A172 (cell line): ENCODE data around the gene HCN3. TPM values are rescaled to one million over a fixed set of nuclear protein-coding genes. Genes with fewer than 3 reads are reported as not detected.
"Not testable (repeated sequence)": the region's sequence is repeated elsewhere in the genome, so short reads cannot be mapped to it uniquely, and the experiment has no call there.

Experiments
- DNase-seq: peaks from one replicate; pipeline ENCODE4 v3.0.0-alpha.2; 2015; ENCODE audit warnings: low spot score
- total RNA-seq: library from RNA; depleted of rRNA; stranded (reverse); fragments of >200 nt; shearing (Covaris generic); gene quantifications from 2 replicates; pipeline ENCODE4 v1.2.3, GENCODE V29; 2014; rRNA removed

The HCN3 gene
- 0.98 and 1.0 TPM in 2 replicates for total RNA-seq

- DNase-seq = peak; percentile 95
Observed at GRCh38 chr1:155277070-155277901, at the start of gene HCN3. HCN3 (plus strand) TSS chr1:155277463; CDS start chr1:155277591, 128 bp downstream.

- no peak for DNase-seq
Observed at GRCh38 chr1:155228096-155228427, 49.2 kb upstream of the HCN3 start.

- not testable (repeated sequence) for DNase-seq
Observed at GRCh38 chr1:155231302-155231701, 46.0 kb upstream of the HCN3 start.

- not testable (repeated sequence) for DNase-seq
Observed at GRCh38 chr1:155232001-155232978, 45.0 kb upstream of the HCN3 start.

GRCh38 chr1:155233502-155233901, 43.8 kb upstream of the HCN3 start:
- DNase-seq = not testable (repeated sequence)

GRCh38 chr1:155235375-155235774, 41.9 kb upstream of the HCN3 start:
- DNase-seq = not testable (repeated sequence)

- no peak for DNase-seq
Observed at GRCh38 chr1:155236451-155236850, 40.8 kb upstream of the HCN3 start.

GRCh38 chr1:155241069-155241679, 36.1 kb upstream of the HCN3 start:
- peak; percentile 92 for DNase-seq

GRCh38 chr1:155241841-155242264, 35.4 kb upstream of the HCN3 start:
- DNase-seq = no peak

- no peak for DNase-seq
Observed at GRCh38 chr1:155242805-155243358, 34.4 kb upstream of the HCN3 start.

GRCh38 chr1:155244368-155245162, 32.7 kb upstream of the HCN3 start:
- DNase-seq = peak; percentile 100

- no peak for DNase-seq
Observed at GRCh38 chr1:155245163-155245524, 32.1 kb upstream of the HCN3 start.

- DNase-seq = not testable (repeated sequence)
Observed at GRCh38 chr1:155246796-155247195, 30.5 kb upstream of the HCN3 start.

GRCh38 chr1:155247667-155248553, 29.4 kb upstream of the HCN3 start:
- no peak for DNase-seq

- no peak for DNase-seq
Observed at GRCh38 chr1:155250246-155250632, 27.0 kb upstream of the HCN3 start.

- DNase-seq = peak; percentile 89
Observed at GRCh38 chr1:155250633-155251449, 26.4 kb upstream of the HCN3 start.

GRCh38 chr1:155251566-155251965, 25.7 kb upstream of the HCN3 start:
- no peak for DNase-seq

- DNase-seq = no peak
Observed at GRCh38 chr1:155253208-155253607, 24.1 kb upstream of the HCN3 start.

GRCh38 chr1:155253797-155254196, 23.5 kb upstream of the HCN3 start:
- DNase-seq = no peak
